HG02678 (cell line): ENCODE measurements around the gene SLC47A1.
"Not testable (repeated sequence)": the region's sequence is repeated elsewhere in the genome, so short reads cannot be mapped to it uniquely, and the experiment has no call there.

ENCODE experiments used
- ATAC-seq: cut with Tn5 transposase; IDR thresholded peaks from one replicate; pipeline ENCODE4 v1.9.1; 2021; ENCODE audit warnings: mild to moderate bottlenecking, moderate library complexity; ENCODE audit not compliant: unreplicated experiment

The SLC47A1 gene

DNA sequence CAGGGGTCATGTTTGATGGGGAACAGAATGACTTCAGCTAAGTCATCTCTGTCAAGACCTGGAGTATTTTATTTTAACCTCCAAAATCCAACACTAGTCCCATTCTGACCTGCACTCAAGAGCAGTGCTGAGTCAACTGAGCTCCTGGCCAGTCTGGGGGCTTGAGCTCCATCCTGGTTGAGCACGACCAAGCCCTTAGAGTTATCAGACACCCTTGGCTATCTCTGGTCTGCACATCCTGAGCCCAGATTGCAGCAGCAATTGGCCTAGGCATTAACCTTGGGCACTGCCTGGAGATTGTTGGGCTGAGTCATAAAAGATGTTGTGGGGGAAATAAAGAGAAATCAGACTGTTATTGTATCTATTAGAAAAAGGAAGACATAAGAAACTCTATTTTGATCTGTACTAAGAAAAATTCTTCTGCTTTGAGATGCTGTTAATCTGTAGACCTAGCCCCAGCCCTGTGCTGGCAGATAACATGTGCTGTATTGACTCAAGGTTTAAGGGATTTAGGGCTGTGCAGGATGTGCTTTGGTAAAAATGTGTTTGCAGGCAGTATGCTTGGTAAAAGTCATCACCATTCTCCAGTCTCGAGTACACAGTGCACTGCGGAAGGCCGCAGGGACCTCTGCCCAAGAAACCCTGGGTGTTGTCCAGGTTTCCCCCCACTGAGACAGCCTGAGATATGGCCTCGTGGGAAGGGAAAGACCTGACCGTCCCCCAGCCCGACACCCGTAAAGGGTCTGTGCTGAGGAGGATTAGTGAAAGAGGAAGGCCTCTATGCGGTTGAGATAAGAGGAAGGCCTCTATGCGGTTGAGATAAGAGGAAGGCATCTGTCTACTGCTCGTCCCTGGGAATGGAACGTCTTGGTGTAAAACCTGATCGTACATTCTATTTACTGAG, 14.0 kb upstream of the SLC47A1 start:
- ATAC-seq, result not testable (repeated sequence)

DNA sequence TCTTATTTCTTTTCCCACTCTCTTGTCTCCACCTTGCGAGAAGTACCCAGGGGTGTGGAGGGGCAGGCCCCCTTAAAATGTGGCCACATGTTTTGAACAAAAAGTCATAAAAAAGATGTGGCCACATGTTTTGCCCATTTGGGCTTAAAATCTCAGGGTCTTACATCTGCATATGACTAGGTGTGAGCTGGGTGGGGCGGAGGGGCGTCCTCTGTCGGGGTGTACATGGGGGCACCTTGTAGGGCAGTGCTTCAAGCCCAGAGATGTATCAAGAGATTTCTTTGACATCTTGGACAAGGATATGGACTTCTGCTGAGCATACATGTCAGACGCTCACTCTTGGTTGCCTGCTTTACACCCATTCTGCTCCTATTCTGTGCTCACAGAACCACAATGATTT, 13.0 kb upstream of the SLC47A1 start:
- ATAC-seq, result no peak

DNA sequence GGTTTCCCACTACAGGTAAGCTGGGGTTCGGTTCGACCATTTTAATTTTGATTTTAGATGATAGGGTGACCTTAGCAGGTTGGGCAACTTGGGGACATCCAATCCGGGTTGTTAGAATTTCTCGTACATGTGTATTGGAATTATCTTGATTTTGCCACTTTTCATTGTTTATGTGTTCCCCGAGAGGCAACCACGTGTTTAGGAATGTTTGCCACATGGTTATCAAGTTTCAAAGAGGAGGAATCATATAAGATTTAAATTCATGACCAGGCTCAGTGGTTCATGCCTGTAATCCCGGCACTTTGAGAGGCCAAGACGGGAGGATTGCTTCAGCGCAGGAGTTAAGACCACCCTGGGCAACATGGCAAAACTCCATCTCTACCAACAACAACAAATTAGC, 10.0 kb upstream of the SLC47A1 start:
- ATAC-seq, result no peak

DNA sequence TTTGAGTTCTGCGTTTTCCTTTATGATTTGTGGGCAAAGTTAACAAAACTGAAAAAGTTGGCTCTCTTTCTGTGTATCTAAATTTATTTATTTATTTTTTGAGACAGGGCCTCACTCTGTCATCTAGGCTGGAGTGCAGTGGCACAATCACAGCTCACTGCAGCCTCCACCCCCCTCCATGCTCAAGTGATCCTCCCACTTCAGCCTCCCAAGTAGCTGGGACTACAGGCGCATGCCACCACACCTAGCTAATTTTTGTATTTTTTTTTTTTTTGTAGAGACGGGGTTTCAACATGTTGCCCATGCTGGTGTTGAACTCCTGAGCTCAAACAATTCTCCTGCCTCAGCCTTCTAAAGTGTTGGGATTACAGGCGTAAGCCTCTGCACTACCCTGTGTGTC, 6.7 kb upstream of the SLC47A1 start:
- not testable (repeated sequence) for ATAC-seq

DNA sequence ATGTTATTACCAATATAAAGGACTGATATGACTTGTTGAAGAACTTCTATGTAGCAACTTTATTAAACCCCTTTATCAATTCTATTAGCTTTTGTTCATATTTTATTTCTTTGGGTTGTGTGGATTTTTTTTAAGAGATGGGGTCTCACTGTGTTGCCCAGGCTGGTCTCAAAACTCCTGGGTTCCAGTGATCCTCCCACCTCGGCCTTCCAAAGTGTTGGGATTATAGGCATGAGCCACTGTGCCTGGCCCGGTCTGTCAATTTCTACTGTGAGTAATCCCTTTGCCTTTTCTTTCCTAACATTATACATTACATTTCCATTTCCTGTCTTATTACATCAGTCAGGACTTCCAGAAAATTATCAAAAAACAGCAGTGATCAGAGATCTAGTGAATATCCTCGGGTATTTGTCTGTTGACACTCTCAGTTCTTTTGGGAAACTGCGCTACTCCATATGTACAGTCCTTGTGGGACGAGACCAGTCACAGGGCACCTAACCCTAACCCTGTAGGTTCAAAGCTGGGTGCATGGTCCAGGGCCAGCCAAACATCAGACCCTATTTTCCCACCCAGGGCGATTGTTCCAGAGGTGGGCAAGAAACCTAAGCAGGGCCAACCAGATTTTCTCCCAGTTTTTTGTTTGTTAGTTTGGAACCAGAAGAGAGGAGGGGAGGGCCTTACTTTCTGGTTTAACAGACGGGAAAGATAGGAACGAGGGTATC, 1.7 kb upstream of the SLC47A1 start:
- ATAC-seq, result no peak

DNA sequence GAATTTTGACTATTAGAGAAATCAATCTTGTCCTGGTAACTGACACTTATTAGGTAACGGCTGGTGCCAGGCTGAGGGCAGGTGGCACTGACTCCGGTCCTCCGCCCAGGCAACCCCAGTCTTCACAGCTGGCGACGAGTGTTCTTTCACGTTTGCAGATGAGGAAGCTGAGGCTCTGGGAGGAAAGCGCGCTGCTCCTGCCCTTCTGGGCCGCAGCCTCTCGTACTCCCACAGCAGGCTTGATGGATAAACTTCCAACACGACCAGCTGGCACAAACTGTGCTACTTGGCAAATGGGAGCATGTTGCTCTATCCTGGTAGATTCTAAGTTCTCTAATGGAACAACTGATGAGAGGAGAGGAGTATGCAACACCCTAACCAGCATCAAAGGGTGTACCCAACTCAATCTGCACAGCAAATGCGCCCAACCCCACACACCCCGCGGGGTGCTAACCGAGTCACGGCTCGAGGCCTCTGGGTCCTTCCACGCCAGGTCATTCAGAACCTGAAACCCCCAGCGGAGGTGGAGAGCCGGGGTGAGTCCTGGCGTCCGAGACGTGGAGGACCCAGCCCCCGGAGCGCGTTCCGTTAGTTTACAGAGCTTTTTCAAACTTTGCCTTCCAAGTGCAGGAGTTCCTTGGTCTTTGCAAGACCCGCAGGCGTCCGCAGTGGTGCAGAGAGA, 477 bp upstream of the SLC47A1 start:
- no peak for ATAC-seq

DNA sequence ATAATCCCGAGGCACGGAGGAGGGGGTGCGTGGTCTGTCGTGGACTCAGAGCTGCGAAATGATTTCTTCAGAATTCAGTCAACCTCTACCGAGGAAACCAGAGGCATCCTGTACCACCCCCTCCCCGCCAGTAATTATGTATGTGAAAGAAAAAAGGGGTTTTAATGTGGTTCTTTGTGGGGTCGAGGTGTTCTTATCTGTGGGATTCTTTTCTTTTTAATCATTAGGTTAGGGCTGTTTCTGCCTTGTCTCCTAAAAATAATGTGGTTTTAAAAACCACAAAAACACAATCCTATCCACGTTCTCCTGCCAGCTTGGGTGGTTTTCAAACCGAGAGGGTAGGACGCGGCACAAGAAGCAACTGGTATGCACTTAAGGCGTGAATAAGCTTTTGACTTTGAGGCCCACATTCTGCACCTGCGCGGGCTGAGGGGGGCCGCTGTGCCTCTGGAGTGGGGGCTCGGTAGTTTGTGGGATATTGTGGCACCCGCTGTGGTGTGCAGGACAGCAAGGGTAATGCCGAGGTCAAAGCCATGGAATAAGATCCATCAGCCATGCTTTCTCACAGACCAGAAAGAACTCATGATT, 1.0 kb downstream of the SLC47A1 start:
- ATAC-seq, result no peak

DNA sequence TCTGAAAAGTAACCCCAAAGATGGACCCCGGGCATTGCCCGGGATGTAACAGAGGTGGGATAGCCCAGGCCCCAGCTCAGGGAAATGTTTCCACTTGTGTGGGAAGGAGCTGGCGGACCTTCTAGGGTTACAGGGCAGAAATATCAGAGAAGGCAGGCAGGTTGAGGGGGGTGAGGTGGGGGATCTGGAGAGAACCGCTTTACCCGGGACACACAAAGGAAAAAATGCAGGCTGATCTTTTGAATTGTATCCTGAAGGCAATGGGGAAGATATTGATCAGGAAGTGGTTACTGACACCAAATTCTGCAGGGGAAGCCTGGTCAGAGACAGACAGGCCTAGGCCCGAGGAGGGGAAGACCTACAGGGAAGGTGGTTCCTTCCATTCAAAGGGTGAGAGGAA, 3.5 kb downstream of the SLC47A1 start:
- ATAC-seq, result no peak

DNA sequence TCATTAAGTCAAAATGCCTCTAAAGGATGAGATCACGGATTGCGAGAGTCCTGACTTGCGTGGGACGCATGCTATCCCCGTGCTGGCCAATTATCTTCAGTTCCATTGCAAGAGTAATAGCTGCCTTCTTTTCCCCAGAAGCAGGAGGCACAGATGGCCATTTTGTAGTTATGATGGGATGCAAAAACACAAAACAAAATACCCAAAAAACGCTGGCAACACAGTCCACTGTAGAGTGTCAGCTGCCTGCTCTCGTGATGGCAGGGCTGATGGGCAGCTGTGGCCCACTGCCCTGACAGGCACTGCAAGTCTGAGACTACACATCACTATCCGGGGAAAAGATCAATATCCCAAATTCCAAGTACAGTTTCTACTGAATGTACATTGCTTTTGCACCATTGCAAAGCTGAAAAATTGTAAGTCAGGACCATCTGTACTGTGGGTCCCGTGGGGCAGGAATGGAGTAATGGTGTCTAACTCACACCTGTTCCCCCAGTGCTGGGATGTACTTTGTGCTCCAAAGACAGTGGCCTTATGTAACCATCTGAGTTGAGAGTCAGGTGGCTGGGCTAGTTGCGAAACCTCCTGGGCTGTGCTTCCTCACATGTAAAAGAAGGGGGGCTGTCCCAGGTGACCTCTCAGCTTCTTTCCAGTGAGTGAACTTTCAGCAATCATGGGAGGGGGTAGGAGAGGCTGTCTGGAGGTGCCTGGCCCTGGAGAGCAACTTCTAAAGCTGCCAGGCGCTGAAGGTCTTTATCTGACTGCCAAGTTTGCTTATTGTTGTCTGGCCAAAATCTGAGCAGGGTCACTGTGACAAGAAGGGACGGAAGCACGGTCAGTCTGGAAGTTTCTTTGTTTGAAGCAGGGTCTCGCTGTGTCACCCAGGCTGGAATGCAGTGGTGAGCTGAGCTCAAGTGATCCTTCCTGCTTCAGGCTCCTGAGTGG, 4.7 kb downstream of the SLC47A1 start:
- no peak for ATAC-seq

DNA sequence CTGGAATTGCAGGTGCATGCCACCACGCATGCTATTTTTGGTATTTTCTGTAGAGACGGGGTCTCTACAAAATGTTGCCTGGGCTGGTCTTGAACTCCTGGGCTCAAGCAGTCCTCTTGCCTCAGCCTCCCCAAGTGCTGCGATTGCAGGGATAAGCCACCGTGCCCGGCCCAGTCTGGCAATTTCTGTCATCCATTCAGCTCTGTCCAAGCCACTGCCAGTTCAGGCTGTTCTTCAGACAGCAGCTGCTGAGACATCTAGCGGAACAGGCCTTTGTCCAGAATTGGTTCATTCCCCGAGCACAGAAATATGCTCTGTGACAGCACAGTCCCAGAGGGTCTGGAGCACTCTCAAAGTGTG, 5.4 kb downstream of the SLC47A1 start:
- no peak for ATAC-seq

DNA sequence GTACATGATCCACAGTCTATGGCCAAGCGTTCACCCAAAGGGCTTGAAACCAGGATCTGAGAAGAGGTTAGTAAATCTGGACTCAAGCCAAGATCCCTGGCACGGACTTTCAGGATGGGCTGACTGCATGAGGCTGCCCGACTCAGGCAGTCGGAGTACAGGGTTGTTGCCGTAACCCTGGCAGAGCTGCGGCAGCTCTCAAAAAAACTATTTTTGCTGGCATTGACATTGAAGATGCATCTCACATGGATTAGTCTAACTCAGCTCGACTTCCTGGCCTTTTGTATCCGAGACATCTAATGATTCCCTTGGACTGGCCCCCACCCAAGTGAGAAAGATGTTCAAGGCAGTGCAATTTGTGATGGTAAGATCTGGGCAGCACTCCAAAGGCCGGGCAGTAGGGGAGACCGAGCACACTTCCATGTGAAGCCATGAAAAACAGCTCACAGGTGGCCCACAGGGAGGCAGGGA, 6.2 kb downstream of the SLC47A1 start:
- ATAC-seq, result no peak

DNA sequence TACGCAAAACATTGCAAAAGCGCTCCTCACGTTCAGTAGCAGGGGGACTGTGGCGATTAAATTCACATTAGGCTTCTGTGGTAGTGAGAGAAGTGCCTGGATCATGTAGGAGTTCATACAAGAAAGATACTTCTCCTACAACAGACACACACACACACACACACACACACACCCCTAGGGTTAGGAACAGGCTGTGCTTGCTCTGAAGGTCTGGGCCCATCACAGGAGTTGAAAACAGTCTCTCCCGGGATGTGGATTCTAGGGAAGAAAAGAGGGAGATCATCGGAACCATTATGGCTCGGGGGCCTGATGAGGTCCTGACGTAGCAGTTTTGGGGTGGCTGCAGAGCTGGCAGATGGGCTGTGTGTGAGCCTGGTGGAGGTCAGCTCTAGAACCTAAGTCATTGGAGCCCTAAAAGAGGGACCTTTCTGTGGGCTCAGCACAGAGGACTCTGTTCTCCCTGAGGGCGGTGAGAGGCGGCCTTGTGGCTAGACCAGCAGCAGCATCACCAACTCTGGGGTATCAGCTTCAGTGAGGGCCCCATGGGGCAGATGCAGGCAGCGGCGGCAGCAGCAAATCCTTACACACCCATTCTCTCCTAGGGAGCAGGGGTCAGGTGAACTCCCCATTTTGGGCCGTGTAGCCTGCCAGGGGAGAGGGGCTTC, 7.2 kb downstream of the SLC47A1 start:
- no peak for ATAC-seq

DNA sequence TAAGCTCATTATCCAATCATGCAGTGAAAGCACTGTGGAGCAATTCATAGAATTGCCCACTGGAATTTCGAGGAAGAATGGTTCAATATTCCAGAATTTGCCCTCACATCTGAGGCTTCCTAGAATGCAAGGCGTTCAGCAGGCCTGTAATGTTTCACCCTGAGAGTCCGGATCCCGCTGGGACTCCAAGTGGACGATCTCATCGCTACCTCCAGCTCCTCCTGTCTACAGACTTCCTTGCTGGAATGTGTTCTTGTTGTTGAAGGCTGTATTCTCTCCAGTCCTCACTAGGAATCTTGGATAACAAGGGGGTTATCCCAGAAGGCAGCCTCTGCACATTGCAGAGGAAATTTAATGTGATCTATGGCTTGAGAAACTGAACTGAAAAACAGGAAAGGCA, 7.8 kb downstream of the SLC47A1 start:
- ATAC-seq, result no peak

DNA sequence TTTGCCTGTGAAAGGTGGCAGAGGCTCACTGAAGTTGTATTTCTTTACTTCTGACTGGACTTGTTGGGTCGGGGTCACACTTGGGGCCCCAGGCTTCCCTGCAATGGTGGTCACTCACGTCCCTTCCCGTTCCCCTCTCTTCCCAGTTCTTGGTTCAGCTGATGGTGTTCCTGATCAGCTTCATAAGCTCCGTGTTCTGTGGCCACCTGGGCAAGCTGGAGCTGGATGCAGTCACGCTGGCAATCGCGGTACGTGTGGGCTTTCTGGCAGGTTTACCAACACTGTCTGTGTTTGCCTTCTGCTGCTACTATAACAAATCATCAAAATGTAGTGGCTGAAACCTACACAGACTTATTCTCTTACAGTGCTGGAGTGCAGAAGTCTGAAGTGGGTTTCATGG, 8.6 kb downstream of the SLC47A1 start:
- no peak for ATAC-seq

DNA sequence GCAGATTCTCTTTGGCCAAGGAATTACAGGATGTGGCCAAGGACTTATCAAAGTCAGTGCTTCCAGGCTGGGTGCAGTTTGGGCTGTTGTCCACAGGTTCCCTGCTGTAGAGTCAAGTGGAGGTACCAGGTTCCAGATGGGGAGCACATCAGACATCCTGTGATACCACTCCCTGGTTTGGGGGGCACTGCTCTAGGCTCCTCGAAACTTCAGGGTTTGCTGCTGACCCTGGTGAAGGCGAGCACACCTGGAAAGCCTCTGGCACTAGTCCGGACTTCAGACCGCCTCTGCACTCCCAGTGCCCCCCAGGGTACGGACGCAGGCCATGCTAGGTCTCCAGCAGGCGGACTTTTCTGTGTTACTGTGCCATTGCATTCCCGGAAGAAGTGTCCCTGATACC, 10.7 kb downstream of the SLC47A1 start:
- no peak for ATAC-seq

DNA sequence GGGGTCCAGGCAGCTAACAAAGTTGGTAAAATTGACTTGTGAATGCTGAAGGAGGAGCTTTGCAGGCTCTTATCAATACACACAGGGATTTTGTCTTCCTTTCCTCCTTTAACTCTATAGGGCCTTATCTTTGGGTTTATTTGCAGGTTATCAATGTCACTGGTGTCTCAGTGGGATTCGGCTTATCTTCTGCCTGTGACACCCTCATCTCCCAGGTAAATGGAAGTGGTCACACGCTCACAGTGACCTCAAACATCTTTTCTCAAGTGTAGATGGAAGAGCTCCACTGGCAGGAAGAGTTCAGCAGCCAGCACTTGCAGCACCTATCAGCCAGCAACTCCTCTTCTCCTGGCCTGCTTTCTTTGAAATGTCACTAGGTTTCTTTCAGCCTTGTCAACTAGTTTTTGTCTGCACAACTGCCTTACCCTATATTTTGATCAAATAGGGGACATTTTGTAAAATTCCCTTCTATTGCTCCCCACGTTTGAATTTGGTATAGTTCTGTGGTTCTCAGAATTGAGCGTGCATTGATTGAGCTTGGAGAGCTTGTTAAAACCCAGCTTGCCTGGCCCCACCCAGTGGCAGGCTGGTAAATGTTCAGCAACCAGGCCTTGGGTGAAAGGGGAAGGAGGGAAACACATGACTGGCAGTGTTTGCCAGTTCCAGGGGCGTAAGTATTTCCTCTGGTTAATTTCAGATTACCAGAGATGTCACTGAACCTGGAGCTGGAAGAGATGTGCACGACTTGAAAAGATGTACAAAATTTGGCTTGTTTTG, 12.8 kb downstream of the SLC47A1 start:
- no peak for ATAC-seq

DNA sequence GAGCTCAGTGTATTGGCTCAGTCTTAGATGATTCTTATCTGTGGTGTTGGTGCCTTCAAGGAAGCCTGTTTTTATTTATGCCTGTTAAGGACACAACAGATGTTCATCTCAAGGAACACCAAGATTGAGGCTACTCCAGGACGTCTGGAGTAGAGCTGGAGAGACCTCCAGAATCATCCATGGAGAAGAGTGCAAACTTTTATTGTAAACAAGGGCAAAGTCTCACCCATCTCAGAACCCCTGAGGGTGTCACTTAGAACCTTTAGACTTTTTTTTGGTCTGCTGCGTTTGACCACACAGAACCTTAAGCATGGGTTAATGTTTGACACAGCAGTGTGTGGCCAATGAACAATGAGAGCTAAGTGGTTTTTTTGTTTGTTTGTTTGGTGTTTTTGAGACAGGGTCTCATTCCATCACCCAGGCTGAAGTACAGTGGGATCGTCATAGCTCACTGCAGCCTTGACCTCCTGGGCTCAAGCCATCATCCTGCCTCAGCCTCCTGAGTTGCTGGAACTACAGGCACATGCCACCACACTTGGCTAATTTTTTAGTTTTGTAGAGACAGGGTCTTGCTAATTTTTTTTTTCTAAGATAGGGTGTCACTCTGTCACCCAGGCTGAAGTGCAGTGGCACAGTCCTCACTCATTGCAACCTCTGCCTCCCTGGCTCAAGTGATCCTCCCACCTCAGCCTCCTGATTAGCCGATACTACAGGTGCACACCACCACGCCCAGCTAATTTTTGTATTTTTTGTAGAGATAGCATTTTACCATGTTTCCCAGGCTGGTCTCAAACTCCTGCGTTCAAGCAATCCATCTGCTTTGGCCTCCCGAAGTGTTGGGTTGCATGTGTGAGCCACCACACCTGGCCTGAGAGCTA, 16.3 kb downstream of the SLC47A1 start:
- no peak for ATAC-seq

DNA sequence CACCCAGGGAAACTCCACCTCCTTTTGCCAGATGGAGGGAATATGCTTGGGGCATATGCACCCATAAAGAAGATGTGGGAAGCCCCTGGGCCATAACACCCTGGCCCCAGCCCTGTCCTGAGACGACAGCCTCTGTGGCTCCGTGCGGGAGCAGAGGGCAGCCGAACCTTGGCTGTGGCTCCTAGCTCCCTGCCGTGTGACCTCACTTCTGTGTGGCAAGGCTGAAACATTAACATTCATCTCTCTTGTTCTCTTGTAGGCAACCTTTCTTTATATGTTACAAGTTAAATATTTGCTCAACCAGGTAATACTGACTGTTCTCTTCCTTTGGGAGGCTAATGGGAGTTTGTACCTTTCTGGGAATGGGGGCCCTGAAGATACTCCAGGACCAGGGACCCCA, 17.5 kb downstream of the SLC47A1 start:
- ATAC-seq, result no peak
